ENCODE results near the gene DLG3.
"Not testable (repeated sequence)": the region's sequence is repeated elsewhere in the genome, so short reads cannot be mapped to it uniquely, and the experiment has no call there.

The DLG3 gene

DNA sequence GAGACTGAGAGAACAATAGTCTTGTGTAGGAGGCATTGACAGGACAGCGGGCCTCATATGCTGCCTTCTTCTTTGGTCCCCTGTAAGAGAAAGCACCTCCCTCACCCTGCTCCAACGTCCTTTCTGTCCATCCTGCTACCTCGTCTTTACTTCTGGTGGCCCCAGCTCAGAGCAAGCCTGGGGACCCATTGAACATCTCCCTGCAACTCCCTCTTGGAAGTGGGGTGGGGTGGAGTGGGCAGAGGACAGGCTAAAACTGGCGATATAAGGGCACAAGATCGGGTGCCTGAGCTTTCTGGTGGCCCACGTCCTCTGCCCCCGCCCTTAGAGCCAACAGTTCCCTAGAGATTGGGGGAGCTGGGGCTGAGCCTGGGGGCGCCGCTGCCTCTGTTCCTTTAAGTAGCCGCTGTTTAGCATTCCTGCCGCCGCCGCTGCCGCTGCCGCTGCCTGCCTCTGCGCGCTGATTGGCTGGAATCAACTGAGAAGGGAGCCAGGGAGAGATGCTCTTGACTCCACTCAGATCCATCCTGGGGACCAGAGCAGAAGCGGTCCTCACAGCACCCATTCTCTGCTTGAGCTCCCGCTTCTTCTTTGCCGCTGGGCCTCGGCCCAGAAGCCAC lies at the start of gene DLG3:
TSS of gene DLG3 (plus strand) at position 510 of the 620 bp plus-strand sequence. CDS start 367 bp downstream, outside the sequence.
- Histone ChIP-seq H3K27me3 (ENCODE audit: low read depth) (peaks cover 53% of the 10 kb centered on the region), H3K4me3 (peak within 1 kb of the TSS; percentile 17), H3K9me3 (no peaks in the 10 kb centered on the region), H3K36me3 (replicated peaks) (no peaks in the 10 kb centered on the region), H3K4me1 (peaks cover 3% of the 10 kb centered on the region; the same call in 1 of the 2 replicates)
- in situ Hi-C loops (cut with MboI; ENCODE audit: low sequenced_read_pairs), result no loop called here
- peak; percentile 64 to 82 for DNase-seq (ENCODE audit: low spot score in 2 of 2)

GRCh38 chrX:70398899-70399298 lies 45.7 kb upstream of the DLG3 start:
- no peaks in the 10 kb centered on the region for H3K27me3 ChIP-seq (ENCODE audit: low read depth)
- H3K9me3 ChIP-seq, result no peaks in the 10 kb centered on the region
- in situ Hi-C loops (cut with MboI; ENCODE audit: low sequenced_read_pairs), result no loop called here
- DNase-seq (ENCODE audit: low spot score in 2 of 2), result no peak
- no peaks in the 10 kb centered on the region for H3K4me1 ChIP-seq
- H3K36me3 ChIP-seq (replicated peaks), result peaks cover 66% of the 10 kb centered on the region
- no peak overlapping the region for H3K4me3 ChIP-seq

GRCh38 chrX:70400181-70400580 lies 44.5 kb upstream of the DLG3 start:
- H3K4me3 ChIP-seq; in situ Hi-C loops (cut with MboI; ENCODE audit: low sequenced_read_pairs); DNase-seq (ENCODE audit: low spot score in 2 of 2); H3K9me3 ChIP-seq; H3K4me1 ChIP-seq; H3K27me3 ChIP-seq (ENCODE audit: low read depth): not testable (repeated sequence)
- H3K36me3 ChIP-seq (replicated peaks), result peaks cover 79% of the 10 kb centered on the region

DNA sequence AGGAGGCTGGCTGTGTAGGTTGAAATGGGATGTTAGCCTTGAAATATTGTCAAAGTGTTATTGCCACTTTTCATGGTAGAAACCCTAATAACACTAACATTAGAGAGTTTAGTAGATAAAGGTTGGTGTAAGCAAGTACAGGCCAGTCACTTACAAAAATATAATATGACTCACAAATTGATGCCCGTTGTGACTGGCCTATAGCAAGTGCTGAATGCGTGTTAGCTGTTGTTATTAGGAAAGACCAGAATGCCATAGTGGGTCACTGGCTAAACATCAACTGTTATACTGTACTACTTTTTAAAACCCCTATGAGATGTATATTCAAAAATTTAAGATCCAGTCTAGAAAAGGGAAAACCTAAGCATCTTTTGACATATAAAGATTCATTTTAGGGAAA lies 41.9 kb upstream of the DLG3 start:
- H3K4me3 ChIP-seq, result no peak overlapping the region
- H3K36me3 ChIP-seq (replicated peaks), result peaks cover 83% of the 10 kb centered on the region
- no peak for DNase-seq (ENCODE audit: low spot score in 2 of 2)
- H3K27me3 ChIP-seq (ENCODE audit: low read depth), result no peaks in the 10 kb centered on the region
- H3K9me3 ChIP-seq, result no peaks in the 10 kb centered on the region
- in situ Hi-C loops (cut with MboI; ENCODE audit: low sequenced_read_pairs), result no loop called here
- no peaks in the 10 kb centered on the region for H3K4me1 ChIP-seq

GRCh38 chrX:70405003-70405402 lies 39.6 kb upstream of the DLG3 start:
- no peaks in the 10 kb centered on the region for H3K4me1 ChIP-seq
- H3K9me3 ChIP-seq, result no peaks in the 10 kb centered on the region
- DNase-seq (ENCODE audit: low spot score in 2 of 2), result no peak
- H3K4me3 ChIP-seq, result no peak overlapping the region
- in situ Hi-C loops (cut with MboI; ENCODE audit: low sequenced_read_pairs), result no loop called here
- peaks cover 81% of the 10 kb centered on the region for H3K36me3 ChIP-seq (replicated peaks)
- H3K27me3 ChIP-seq (ENCODE audit: low read depth), result no peaks in the 10 kb centered on the region

DNA sequence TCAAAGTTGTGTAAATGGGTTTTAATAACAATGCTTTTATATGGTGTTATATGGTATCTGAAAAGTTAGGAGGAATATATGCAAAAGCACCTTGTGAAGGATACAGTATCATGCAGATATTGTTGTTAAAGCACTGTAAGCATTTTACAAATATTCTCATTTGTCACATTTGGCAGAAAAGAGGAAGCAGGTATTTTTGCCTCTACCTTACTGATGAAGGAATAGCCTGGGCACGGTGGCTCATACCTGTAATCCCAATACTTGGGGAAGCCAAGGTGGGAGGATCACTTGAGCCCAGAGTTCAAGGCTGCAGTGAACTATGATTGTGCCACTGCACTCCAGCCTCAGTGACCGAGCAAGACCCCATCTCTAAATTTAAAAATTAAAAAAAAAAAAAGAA lies 33.7 kb upstream of the DLG3 start:
- DNase-seq (ENCODE audit: low spot score in 2 of 2), result no peak
- Histone ChIP-seq H3K27me3 (ENCODE audit: low read depth) (no peaks in the 10 kb centered on the region), H3K9me3 (no peaks in the 10 kb centered on the region), H3K4me1 (no peaks in the 10 kb centered on the region), H3K4me3 (no peak overlapping the region), H3K36me3 (replicated peaks) (peaks cover 70% of the 10 kb centered on the region)
- in situ Hi-C loops (cut with MboI; ENCODE audit: low sequenced_read_pairs), result no loop called here

GRCh38 chrX:70411475-70411874 lies 33.2 kb upstream of the DLG3 start:
- Histone ChIP-seq H3K36me3 (replicated peaks) (peaks cover 65% of the 10 kb centered on the region), H3K9me3 (no peaks in the 10 kb centered on the region), H3K27me3 (ENCODE audit: low read depth) (no peaks in the 10 kb centered on the region), H3K4me3 (no peak overlapping the region), H3K4me1 (no peaks in the 10 kb centered on the region)
- DNase-seq (ENCODE audit: low spot score in 2 of 2), result no peak
- in situ Hi-C loops (cut with MboI; ENCODE audit: low sequenced_read_pairs), result no loop called here

DNA sequence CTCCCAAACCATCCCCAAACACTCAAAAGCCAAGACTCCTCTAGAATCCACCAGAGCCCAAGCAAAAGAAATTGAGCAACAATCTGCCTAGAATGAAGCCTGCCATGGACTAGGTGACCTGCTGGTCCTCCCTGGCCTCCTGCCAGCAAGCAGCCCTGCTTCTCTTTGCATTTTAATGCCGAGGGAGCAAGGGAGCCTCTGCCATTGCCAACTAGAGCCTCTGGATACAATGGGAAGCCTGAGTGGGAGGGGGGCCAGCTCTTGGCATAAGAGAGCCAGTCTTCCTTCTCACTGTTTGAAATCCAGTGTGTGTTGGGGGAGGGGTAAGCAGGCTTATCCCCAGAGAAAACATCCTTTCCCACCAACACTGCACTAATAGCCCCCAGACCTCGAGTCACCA lies 23.0 kb upstream of the DLG3 start:
- peak; percentile 53 to 79 for DNase-seq (ENCODE audit: low spot score in 2 of 2)
- peaks cover 49% of the 10 kb centered on the region for H3K36me3 ChIP-seq (replicated peaks)
- no peaks in the 10 kb centered on the region; the same call in 1 of the 2 replicates for H3K4me1 ChIP-seq
- H3K9me3 ChIP-seq, result no peaks in the 10 kb centered on the region
- H3K4me3 ChIP-seq, result no peak overlapping the region
- no peaks in the 10 kb centered on the region for H3K27me3 ChIP-seq (ENCODE audit: low read depth)
- in situ Hi-C loops (cut with MboI; ENCODE audit: low sequenced_read_pairs), result no loop called here

GRCh38 chrX:70422851-70423341 lies 21.7 kb upstream of the DLG3 start, which contains the start of gene GDPD2:
GDPD2 (plus strand) TSS chrX:70423314; CDS start chrX:70424985, 1,671 bp downstream.
- no peaks in the 10 kb centered on the region; the same call in 1 of the 2 replicates for H3K4me1 ChIP-seq
- H3K36me3 ChIP-seq (replicated peaks), result peaks cover 39% of the 10 kb centered on the region
- no peaks in the 10 kb centered on the region for H3K9me3 ChIP-seq
- in situ Hi-C loops (cut with MboI; ENCODE audit: low sequenced_read_pairs), result no loop called here
- DNase-seq (ENCODE audit: low spot score in 2 of 2), result peak in 1 of 2 experiments; percentile 53
- H3K27me3 ChIP-seq (ENCODE audit: low read depth), result no peaks in the 10 kb centered on the region
- H3K4me3 ChIP-seq, result no peak within 1 kb of the TSS

- DNase-seq (ENCODE audit: low spot score in 2 of 2), result no peak
- Histone ChIP-seq H3K36me3 (replicated peaks) (peaks cover 27% of the 10 kb centered on the region), H3K4me1 (no peaks in the 10 kb centered on the region; the same call in 1 of the 2 replicates), H3K9me3 (no peaks in the 10 kb centered on the region), H3K27me3 (ENCODE audit: low read depth) (no peaks in the 10 kb centered on the region), H3K4me3 (no peak overlapping the region)
- in situ Hi-C loops (cut with MboI; ENCODE audit: low sequenced_read_pairs), result no loop called here
Measured at GRCh38 chrX:70423936-70424675, 20.5 kb upstream of the DLG3 start.

- no peak overlapping the region for H3K4me3 ChIP-seq
- no peak for DNase-seq (ENCODE audit: low spot score in 2 of 2)
- H3K27me3 ChIP-seq (ENCODE audit: low read depth), result no peaks in the 10 kb centered on the region
- H3K4me1 ChIP-seq, result no peaks in the 10 kb centered on the region; the same call in 1 of the 2 replicates
- no peaks in the 10 kb centered on the region for H3K9me3 ChIP-seq
- peaks cover 20% of the 10 kb centered on the region for H3K36me3 ChIP-seq (replicated peaks)
- in situ Hi-C loops (cut with MboI; ENCODE audit: low sequenced_read_pairs), result no loop called here
Measured at GRCh38 chrX:70424801-70425200, 19.8 kb upstream of the DLG3 start.

DNA sequence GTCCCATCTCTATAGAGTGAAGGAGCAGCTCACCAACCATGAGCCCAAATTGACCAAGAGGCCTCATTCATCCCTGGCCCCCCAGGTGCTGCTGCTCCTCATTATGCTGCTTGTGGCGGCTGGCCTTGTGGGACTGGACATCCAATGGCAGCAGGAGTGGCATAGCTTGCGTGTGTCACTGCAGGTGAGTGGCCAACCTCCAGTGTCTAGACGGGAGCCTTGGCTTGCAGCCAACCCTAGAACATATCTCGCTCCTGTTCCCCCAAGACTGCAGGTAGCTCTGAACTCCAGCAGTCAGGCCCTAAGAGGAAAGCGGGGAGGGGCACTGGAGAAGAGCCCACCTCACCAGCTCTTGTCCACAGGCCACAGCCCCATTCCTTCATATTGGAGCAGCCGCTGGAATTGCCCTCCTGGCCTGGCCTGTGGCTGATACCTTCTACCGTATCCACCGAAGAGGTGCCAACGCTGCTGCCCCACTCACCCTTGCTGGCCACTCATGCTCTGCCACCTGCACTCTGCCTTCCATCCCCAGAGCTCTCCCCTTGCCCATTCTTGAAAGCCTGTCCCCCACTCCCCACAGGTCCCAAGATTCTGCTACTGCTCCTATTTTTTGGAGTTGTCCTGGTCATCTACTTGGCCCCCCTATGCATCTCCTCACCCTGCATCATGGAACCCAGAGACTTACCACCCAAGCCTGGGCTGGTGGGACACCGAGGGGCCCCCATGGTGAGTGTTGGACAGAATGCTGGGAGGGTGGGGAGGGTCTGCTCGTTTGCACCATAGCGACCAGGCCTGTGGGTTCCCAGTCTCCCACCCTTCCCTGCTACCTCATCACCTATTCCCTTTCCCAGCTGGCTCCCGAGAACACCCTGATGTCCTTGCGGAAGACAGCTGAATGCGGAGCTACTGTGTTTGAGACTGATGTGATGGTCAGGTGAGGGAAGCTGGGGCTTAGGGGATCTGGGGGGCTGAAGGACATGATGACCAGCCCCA lies 18.1 kb upstream of the DLG3 start:
- no peaks in the 10 kb centered on the region for H3K9me3 ChIP-seq

DNA sequence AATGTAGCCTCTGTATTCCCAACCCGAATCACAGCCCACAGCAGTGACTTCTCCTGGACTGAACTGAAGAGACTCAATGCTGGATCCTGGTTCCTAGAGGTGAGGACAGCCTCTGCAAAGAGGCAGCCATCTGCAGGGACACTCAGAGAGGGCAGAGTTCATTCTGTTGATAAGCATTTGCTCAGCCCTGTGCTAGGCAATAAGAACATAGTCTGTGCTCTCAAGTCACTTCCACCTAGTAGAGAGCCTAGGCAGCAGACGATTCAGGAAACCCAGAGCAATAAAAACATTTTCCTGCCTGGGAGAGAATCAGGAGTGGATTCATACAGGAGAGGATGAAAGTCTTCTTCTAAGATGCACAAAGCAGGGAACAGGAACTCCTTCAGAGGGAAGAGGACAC lies 17.3 kb upstream of the DLG3 start:
- Histone ChIP-seq H3K36me3 (replicated peaks) (0 out of 2 replicates have a peak, but pooled peaks cover 2% of the 10 kb centered on the region), H3K4me1 (no peaks in the 10 kb centered on the region), H3K4me3 (no peak overlapping the region), H3K27me3 (ENCODE audit: low read depth) (no peaks in the 10 kb centered on the region), H3K9me3 (no peaks in the 10 kb centered on the region)
- DNase-seq (ENCODE audit: low spot score in 2 of 2), result no peak
- in situ Hi-C loops (cut with MboI; ENCODE audit: low sequenced_read_pairs), result no loop called here

More for the DNA sequence above, 18.1 kb upstream of the DLG3 start:
- in situ Hi-C loops (cut with MboI; ENCODE audit: low sequenced_read_pairs), result no loop called here
- Histone ChIP-seq H3K4me1 (no peaks in the 10 kb centered on the region; the same call in 1 of the 2 replicates), H3K27me3 (ENCODE audit: low read depth) (no peaks in the 10 kb centered on the region), H3K36me3 (replicated peaks) (peaks cover 6% of the 10 kb centered on the region; the same call in 1 of the 2 replicates), H3K4me3 (no peak overlapping the region)
- DNase-seq (ENCODE audit: low spot score in 2 of 2), result no peak
